ENCODE measurements around the gene SWAP70.

GRCh38 chr11:9691865-9692264 lies 28.0 kb downstream of the SWAP70 start:
- TF ChIP-seq EZH2 (IDR thresholded peaks at IDR 0.05; ENCODE audit: low read length, missing control alignments): no peak
- no peak for TF ChIP-seq CTCF (conservative IDR thresholded peaks at IDR 0.05 in 1 of 2, IDR thresholded peaks at IDR 0.05 in 1 of 2; ENCODE audit: low read depth in 1 of 2, low read length in 2 of 2)

Data from fibroblast of lung (primary cell).